Ovary (tissue), 9 donors: ENCODE measurements around the gene RGS11. TPM values are rescaled to one million over a fixed set of nuclear protein-coding genes. Genes with fewer than 3 reads are reported as not detected.

Experiments
- DNase-seq, 5 donors: peaks; one replicate each; pipeline ENCODE4 v3.0.0-alpha.2; 2019 to 2020
- H3K27ac ChIP-seq, 2 donors: fragments of 200-600 bp; one replicate each; pipeline versions ENCODE4 v1.5.1 to v1.8.0; 2019 to 2022
- H3K27me3 ChIP-seq: fragments of 200-600 bp; one replicate; pipeline ENCODE4 v1.8.0; 2022
- H3K36me3 ChIP-seq: fragments of 200-600 bp; sonication (generic); one replicate; pipeline ENCODE4 v1.5.1; 2019
- H3K4me1 ChIP-seq: one replicate; pipeline ENCODE4 v1.8.1; 2013; ENCODE audit warnings: mild to moderate bottlenecking, moderate library complexity; ENCODE audit not compliant: insufficient read depth
- H3K4me3 ChIP-seq: fragments of 200-600 bp; sonication (generic); one replicate; pipeline ENCODE4 v1.5.1; 2017
- H3K9me3 ChIP-seq, 2 donors: fragments of 200-600 bp in 1 of 2; sonication (generic) in 1 of 2; one replicate each; pipeline versions ENCODE4 v1.5.1 to v1.8.1; 2013 to 2019; ENCODE audit warnings: mild to moderate bottlenecking in 1 of 2, moderate library complexity in 1 of 2
- CTCF ChIP-seq, 3 donors: fragments of 450-650 bp in 2 of 3; fragments of 200-600 bp in 1 of 3; IDR thresholded peaks; one replicate each; pipeline versions ENCODE4 v1.5.1 to v1.8.0; 2016 to 2022; ENCODE audit warnings: antibody characterized with exemption in 3 of 3, mild to moderate bottlenecking in 1 of 3
- EP300 ChIP-seq: sonication (generic); formaldehyde crosslinking; IDR thresholded peaks from one replicate; pipeline ENCODE4 v1.6.1; 2017; ENCODE audit warnings: antibody characterized with exemption
- POLR2A ChIP-seq: fragments of 450-650 bp; IDR thresholded peaks from one replicate; pipeline ENCODE4 v1.6.1; 2017; ENCODE audit warnings: antibody characterized with exemption, mild to moderate bottlenecking, moderate library complexity
- WGBS, 3 donors: extraction: QIAGEN DNeasy Blood & Tissue Kit in 1 of 3; methylation state at CpG; one replicate each; pipeline versions ENCODE4 v1.1.5 to v1.1.7; 2013 to 2017; 5-methylcytosine and 5-hydroxymethylcytosine counted together
- intact Hi-C, 4 donors: fragments of 100-400 bp; cut with DNase I; formaldehyde crosslinking; loops; one replicate each; pipeline versions ENCODE4 v1.11.0 to v1.15.1; 2022 to 2023
- polyA plus RNA-seq, 2 donors: library from polyadenylated mRNA; stranded (reverse); fragments of 200-250 nt in 1 of 2; fragments of 350-450 nt in 1 of 2; fragmentation: Illumina TruSeq in 1 of 2; extraction: RNeasy Lipid Tissue Mini Kit (QIAGEN cat#74804) in 1 of 2; gene quantifications; one replicate each; pipeline ENCODE4 v1.2.3, GENCODE V29; 2013 to 2014
- total RNA-seq, 7 donors: library from RNA; depleted of rRNA in 2 of 7; stranded (reverse); fragments of >200 nt in 2 of 7; fragmentation: NEBNext Ultra II Directional in 3 of 7; extraction: Animal tissue kit (Norgen Biotek cat#: 25700) in 3 of 7; gene quantifications; one replicate each; pipeline versions ENCODE4 v1.1.0 to v1.2.4, GENCODE V29; 2016 to 2023
- donor health status: DM: no; HTN: no; CAD: no; lungs with moderate emphysema.
- donor health status: DM: no; HTN: no; CAD: no.
- donor health status: Bipolar disorder and iron deficiency.
- donor health status: DM: yes; HTN: yes; CAD: no.
- donor health status: DM: no; HTN: no; CAD: no.
- donor health status: DM: yes; HTN: yes; CAD: no.

Gene RGS11
- total and polyA plus RNA-seq, 9 donors, result 0.33 to 1.7 (median 0.71) TPM; not detected in 2

- H3K27me3 ChIP-seq, result no peaks in the 10 kb centered on the region
- no peak overlapping the region for H3K27ac ChIP-seq
- H3K9me3 ChIP-seq, result no peaks in the 10 kb centered on the region
- WGBS, 3 donors, result 88 to 91% (median 90%) methylated on average over 36 to 37 of the region's 37 CpGs
- H3K4me3 ChIP-seq, result no peak overlapping the region
- no peaks in the 10 kb centered on the region for H3K4me1 ChIP-seq
- intact Hi-C loops, result no loop called here
- no peaks in the 10 kb centered on the region for H3K36me3 ChIP-seq
- TF ChIP-seq CTCF (IDR thresholded peaks at IDR 0.05) (no peak), EP300 (no peak), POLR2A (no peak)
- DNase-seq, result no peak
These were observed 21.2 kb upstream of the RGS11 start for GRCh38 chr16:296806-297510.

- TF ChIP-seq CTCF (IDR thresholded peaks at IDR 0.05) (no peak), EP300 (no peak), POLR2A (no peak)
- Histone ChIP-seq H3K9me3 (no peaks in the 10 kb centered on the region), H3K27me3 (no peaks in the 10 kb centered on the region), H3K4me3 (no peak overlapping the region), H3K36me3 (no peaks in the 10 kb centered on the region), H3K27ac (no peak overlapping the region), H3K4me1 (no peaks in the 10 kb centered on the region)
- intact Hi-C loops, result no loop called here
- WGBS, 3 donors, result 92 to 95% (median 94%) methylated on average over 14 of the region's 14 CpGs
- no peak for DNase-seq
These were observed 20.5 kb upstream of the RGS11 start for GRCh38 chr16:296276-296675.

GRCh38 chr16:293043-293775 is 17.5 kb upstream of the RGS11 start:
- no peaks in the 10 kb centered on the region for H3K27me3 ChIP-seq
- no peak for TF ChIP-seq POLR2A

GRCh38 chr16:291539-291938 is 15.8 kb upstream of the RGS11 start:
- no peaks in the 10 kb centered on the region for H3K4me1 ChIP-seq
- H3K27me3 ChIP-seq, result no peaks in the 10 kb centered on the region
- H3K9me3 ChIP-seq, result no peaks in the 10 kb centered on the region
- no peak overlapping the region for H3K27ac ChIP-seq
- no peak for TF ChIP-seq CTCF (IDR thresholded peaks at IDR 0.05)
- TF ChIP-seq EP300, result no peak
- TF ChIP-seq POLR2A, result no peak
- no peaks in the 10 kb centered on the region for H3K36me3 ChIP-seq
- no peak overlapping the region for H3K4me3 ChIP-seq
- intact Hi-C loops, result no loop called here
- DNase-seq, result no peak
- 86 to 94% (median 92%) methylated on average over 17 of the region's 17 CpGs for WGBS, 3 donors

More at GRCh38 chr16:293043-293775, 17.5 kb upstream of the RGS11 start:
- H3K4me3 ChIP-seq, result no peak overlapping the region
- intact Hi-C loops, result no loop called here
- no peaks in the 10 kb centered on the region for H3K4me1 ChIP-seq
- no peak for DNase-seq
- H3K36me3 ChIP-seq, result no peaks in the 10 kb centered on the region
- WGBS, 3 donors, result 89 to 93% (median 92%) methylated on average over 24 to 32 of the region's 32 CpGs
- no peak overlapping the region for H3K27ac ChIP-seq
- H3K9me3 ChIP-seq, result no peaks in the 10 kb centered on the region
